Glutamatergic neuron (in vitro differentiated cells): Measurements from ENCODE around the gene PABPC1L. TPM values are rescaled to one million over a fixed set of nuclear protein-coding genes. Genes with fewer than 3 reads are reported as not detected.

Source experiments
- DNase-seq: peaks from one replicate; pipeline ENCODE4 v3.0.0; 2022
- H3K27ac Mint-ChIP-seq: one replicate; pipeline ENCODE4 v1.8.0; 2020; ENCODE audit warnings: mild to moderate bottlenecking, mixed read lengths, inconsistent platforms; ENCODE audit not compliant: unreplicated experiment
- H3K27me3 Mint-ChIP-seq: one replicate; pipeline ENCODE4 v1.8.0; 2020; ENCODE audit warnings: mild to moderate bottlenecking, moderate library complexity, mixed read lengths, inconsistent platforms; ENCODE audit not compliant: unreplicated experiment
- H3K36me3 Mint-ChIP-seq: one replicate; pipeline ENCODE4 v1.8.0; 2020; ENCODE audit warnings: mild to moderate bottlenecking, mixed read lengths, inconsistent platforms; ENCODE audit not compliant: unreplicated experiment
- H3K4me1 Mint-ChIP-seq: one replicate; pipeline ENCODE4 v1.8.0; 2020; ENCODE audit warnings: mild to moderate bottlenecking, low read depth, mixed read lengths, inconsistent platforms; ENCODE audit not compliant: unreplicated experiment
- H3K4me3 Mint-ChIP-seq: one replicate; pipeline ENCODE4 v1.8.0; 2020; ENCODE audit warnings: mild to moderate bottlenecking, mixed read lengths, inconsistent platforms; ENCODE audit not compliant: unreplicated experiment
- H3K9me3 Mint-ChIP-seq: one replicate; pipeline ENCODE4 v1.8.0; 2020; ENCODE audit warnings: mild to moderate bottlenecking, moderate library complexity, mixed read lengths, inconsistent platforms; ENCODE audit not compliant: unreplicated experiment
- total RNA-seq: library from RNA; stranded (reverse); fragmentation: NEBNext Ultra II Directional; extraction: Animal tissue kit (Norgen Biotek cat#: 25700); gene quantifications from one replicate; pipeline ENCODE4 v1.2.1, GENCODE V29; 2021; ENCODE audit not compliant: unreplicated experiment
- TF ChIP-seq, protein P1 (sequence below): fragments of 200-600 bp; sonication (generic); IDR thresholded peaks from one replicate; pipeline ENCODE4 v1.5.0; 2021; ENCODE audit not compliant: partially characterized antibody, unreplicated experiment

Gene PABPC1L
- total RNA-seq, 1 donor from 2014 or later = 27.7 TPM

DNA sequence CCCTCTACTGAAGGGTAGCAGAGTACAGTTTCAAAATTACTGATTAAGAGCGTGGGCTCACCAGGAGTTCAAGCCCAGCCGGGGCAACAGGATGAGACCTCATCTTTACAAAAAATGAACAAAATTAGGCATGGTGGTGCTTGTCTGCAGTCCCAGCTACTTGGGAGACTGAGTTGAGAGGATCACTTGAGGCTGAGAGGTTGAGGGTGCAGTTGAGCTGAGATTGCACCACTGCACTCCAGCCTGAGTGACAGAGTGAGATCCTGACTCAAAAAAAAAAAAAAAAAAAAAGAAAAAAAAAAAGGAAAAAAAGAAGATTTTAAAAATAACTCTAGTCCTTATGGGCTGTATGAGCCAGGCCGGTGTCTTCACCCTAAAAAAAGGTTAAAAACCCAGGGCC, 18.7 kb downstream of the PABPC1L start:
- Mint-ChIP-seq H3K9me3 (no peaks in the 10 kb centered on the region), H3K4me3 (no peak overlapping the region), H3K27ac (no peak overlapping the region), H3K36me3 (no peaks in the 10 kb centered on the region), H3K27me3 (peaks cover 1% of the 10 kb centered on the region), H3K4me1 (no peaks in the 10 kb centered on the region)
- DNase-seq = no peak
- TF ChIP-seq, protein P1, sequence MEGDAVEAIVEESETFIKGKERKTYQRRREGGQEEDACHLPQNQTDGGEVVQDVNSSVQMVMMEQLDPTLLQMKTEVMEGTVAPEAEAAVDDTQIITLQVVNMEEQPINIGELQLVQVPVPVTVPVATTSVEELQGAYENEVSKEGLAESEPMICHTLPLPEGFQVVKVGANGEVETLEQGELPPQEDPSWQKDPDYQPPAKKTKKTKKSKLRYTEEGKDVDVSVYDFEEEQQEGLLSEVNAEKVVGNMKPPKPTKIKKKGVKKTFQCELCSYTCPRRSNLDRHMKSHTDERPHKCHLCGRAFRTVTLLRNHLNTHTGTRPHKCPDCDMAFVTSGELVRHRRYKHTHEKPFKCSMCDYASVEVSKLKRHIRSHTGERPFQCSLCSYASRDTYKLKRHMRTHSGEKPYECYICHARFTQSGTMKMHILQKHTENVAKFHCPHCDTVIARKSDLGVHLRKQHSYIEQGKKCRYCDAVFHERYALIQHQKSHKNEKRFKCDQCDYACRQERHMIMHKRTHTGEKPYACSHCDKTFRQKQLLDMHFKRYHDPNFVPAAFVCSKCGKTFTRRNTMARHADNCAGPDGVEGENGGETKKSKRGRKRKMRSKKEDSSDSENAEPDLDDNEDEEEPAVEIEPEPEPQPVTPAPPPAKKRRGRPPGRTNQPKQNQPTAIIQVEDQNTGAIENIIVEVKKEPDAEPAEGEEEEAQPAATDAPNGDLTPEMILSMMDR = no peak

DNA sequence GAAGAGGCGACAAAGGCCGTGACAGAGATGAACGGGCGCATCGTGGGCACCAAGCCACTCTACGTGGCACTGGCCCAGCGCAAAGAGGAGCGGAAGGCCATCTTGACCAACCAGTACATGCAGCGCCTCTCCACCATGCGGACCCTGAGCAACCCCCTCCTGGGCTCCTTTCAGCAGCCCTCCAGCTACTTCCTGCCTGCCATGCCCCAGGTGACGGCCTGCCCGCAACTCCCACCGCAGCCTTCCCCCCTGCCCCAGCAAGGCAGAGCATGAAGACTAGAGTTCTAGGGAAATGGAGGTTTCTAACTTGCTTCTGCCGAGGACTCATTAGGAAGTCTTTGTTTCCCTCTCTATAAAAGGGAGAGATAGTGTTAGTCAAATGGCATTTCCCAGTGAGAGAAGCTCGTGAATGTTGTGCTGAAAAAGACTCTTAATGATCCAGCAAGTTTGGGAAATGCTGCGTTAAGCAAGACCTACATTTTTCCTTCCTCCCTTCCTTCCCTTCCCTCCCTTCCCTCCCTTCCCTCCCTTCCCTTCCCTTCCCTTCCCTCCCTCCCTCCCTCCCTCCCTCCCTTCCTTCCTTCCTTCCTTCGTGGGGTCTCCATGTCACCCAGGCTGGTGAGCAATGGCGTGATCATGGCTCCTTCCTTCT, 20.8 kb downstream of the PABPC1L start:
- H3K36me3 Mint-ChIP-seq = no peaks in the 10 kb centered on the region
- H3K9me3 Mint-ChIP-seq = no peaks in the 10 kb centered on the region
- no peak for DNase-seq
- no peak overlapping the region for H3K27ac Mint-ChIP-seq
- H3K4me3 Mint-ChIP-seq = no peak overlapping the region
- TF ChIP-seq, protein P1 = no peak
- H3K27me3 Mint-ChIP-seq = peaks cover 1% of the 10 kb centered on the region
- no peaks in the 10 kb centered on the region for H3K4me1 Mint-ChIP-seq

DNA sequence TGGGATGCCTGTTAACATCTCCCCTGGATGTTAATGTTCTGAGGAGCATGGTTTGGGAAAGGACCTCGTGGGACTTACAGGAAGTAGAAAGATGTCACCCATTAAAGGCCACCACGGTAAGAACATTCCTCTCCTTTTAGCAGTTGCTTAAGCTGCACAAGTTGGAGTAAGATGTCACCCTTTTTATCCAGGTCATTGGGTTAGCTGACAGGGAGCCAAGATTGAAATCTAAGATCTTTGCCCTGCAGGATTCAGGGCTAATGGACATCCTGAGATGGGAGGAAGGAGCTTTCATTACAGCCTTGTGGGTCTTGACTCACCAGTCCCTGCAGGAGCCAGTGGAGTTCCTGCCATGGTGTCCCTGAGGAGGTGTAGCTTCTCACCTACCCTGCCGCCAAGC, 22.1 kb downstream of the PABPC1L start:
- H3K36me3 Mint-ChIP-seq = no peaks in the 10 kb centered on the region
- TF ChIP-seq, protein P1 = no peak
- H3K27me3 Mint-ChIP-seq = peaks cover 1% of the 10 kb centered on the region
- H3K27ac Mint-ChIP-seq = no peak overlapping the region
- no peaks in the 10 kb centered on the region for H3K4me1 Mint-ChIP-seq
- H3K9me3 Mint-ChIP-seq = no peaks in the 10 kb centered on the region
- no peak overlapping the region for H3K4me3 Mint-ChIP-seq
- DNase-seq = no peak

DNA sequence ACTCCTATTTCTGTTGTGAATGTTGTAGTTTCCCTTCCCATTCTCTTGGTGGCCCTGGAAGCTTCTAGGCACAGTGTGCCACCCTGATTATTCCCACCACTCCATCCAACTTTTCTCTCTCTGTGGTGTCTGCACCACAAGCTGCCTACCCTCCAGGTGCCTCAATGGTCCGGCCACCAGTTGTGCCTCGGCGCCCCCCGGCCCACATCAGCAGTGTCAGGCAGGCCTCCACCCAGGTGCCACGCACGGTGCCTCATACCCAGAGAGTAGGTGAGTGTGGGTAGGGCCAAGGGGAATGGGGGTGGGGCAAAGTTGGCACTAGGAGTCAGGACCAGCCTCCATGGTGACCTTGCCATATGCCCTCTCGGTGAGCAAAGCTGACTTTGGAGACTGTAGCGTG, 23.1 kb downstream of the PABPC1L start:
- H3K27me3 Mint-ChIP-seq = peaks cover 1% of the 10 kb centered on the region
- no peak for DNase-seq
- no peaks in the 10 kb centered on the region for H3K9me3 Mint-ChIP-seq
- TF ChIP-seq, protein P1 = no peak
- H3K4me1 Mint-ChIP-seq = no peaks in the 10 kb centered on the region
- H3K27ac Mint-ChIP-seq = no peak overlapping the region
- H3K4me3 Mint-ChIP-seq = no peak overlapping the region
- no peaks in the 10 kb centered on the region for H3K36me3 Mint-ChIP-seq

DNA sequence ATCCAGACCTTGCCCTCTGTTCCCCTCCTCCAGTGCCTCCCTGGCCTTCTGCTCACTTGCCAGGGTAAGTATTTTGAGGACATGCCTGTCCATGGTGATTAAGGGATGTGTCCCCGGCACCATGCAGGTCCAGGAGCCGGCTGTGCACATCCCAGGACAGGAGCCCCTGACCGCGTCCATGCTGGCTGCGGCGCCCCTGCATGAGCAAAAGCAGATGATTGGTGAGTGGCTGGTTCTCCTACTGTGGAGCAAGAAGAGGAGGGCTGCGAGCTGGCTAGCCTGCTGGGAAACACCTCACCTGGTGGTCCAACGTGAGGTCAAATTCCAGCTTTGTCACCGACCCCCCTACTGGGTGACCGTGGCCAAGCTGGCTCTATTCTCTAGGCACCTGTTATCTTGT, 26.6 kb downstream of the PABPC1L start:
- Mint-ChIP-seq H3K4me1 (no peaks in the 10 kb centered on the region), H3K36me3 (peaks cover 4% of the 10 kb centered on the region), H3K9me3 (no peaks in the 10 kb centered on the region), H3K4me3 (no peak overlapping the region), H3K27me3 (peaks cover 2% of the 10 kb centered on the region), H3K27ac (no peak overlapping the region)
- no peak for DNase-seq
- TF ChIP-seq, protein P1 = no peak
